Measurements from ENCODE around the gene DTYMK. TPM values are rescaled to one million over a fixed set of nuclear protein-coding genes. Genes with fewer than 3 reads are reported as not detected.

The DTYMK gene
- total RNA-seq, 1 experiment from 2014 or later = 55.3 TPM

DNA sequence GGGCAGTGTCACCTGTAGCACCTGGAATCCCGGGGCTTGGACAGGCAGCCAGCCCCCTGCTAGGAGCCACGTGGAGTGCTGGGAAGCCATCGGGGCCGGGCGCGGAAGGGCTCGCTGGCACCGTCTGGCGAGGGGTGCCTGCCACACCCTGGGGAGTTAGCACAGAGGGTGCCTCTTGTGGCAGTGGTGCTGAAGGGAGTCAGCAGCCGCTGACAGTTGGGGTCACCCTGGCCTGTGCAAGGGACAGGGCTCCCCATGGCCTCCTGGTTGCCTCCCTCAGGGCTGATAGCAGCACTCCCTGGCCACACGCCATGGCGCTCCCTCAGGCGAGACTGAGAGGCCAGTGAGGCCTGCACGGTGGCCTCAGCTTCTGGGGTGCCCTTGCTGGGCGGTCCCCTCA is 33.9 kb upstream of the DTYMK start:
- no peak for DNase-seq (ENCODE audit: low read depth, low spot score)
- in situ Hi-C loops (cut with HindIII; ENCODE audit: low pct_unique_long_range_greater_than_20kb, low sequenced_read_pairs) = no loop called here

DNA sequence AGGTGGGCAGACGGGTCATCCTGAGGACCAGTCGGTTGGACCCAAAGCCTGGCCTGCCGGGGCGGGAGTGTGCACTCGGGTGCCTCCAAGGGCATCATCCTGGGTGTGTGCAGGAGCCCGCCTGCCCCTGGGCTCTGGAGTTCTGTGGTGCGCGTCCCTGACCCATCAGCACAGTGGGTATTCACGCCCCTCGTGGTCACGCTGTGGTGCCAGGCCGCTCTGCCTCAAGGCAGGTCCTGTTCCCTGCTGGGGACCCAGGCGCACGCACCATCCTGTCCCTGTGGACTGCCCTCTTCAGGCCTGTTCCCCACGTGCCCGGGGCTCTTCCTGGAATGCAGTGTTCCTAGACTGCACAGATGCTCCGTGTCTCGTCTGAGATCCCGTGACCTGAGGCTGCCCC is 33.5 kb upstream of the DTYMK start:
- no peak for DNase-seq (ENCODE audit: low read depth, low spot score)
- in situ Hi-C loops (cut with HindIII; ENCODE audit: low pct_unique_long_range_greater_than_20kb, low sequenced_read_pairs) = no loop called here

DNA sequence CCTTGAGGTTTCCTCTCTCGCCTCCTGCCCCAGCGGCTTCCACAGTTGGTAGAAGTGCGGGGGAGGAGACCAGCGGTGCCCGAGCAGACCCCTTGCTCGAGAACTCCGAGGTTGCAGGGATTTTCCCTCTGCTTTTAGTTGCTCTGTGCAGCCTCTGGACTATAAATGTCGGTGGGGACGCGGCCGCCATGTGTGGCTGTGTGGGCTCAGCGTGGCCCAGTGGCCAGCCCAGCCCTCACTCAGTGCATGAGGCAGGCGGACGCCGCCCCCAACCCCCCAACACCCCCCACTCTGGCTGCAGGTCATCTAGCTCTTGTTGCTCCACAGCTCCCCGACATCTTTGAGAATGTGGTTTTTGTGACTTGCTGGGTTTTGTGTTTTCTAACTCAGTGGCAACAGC is 32.5 kb upstream of the DTYMK start:
- no peak for DNase-seq (ENCODE audit: low read depth, low spot score)
- in situ Hi-C loops (cut with HindIII; ENCODE audit: low pct_unique_long_range_greater_than_20kb, low sequenced_read_pairs) = no loop called here

DNA sequence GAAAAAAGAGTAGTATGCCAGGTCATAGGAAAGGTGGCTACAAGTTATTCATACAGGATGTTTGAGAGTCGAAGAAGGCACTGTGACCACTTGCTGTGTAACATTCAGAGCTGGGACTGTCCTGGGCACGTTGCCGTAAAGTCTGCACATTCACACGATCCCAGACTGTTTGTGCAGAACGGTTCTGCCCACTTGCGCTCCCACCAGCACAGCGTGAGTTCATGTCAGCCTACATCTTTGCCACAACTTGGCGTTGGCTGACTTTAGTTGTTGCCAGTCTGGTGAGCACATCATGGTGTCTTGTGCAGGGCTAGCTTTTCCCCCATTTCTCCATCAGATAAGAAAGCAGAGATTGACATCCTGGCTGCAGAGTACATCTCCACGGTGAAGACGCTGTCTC is 22.3 kb upstream of the DTYMK start:
- DNase-seq (ENCODE audit: low read depth, low spot score) = no peak
- in situ Hi-C loops (cut with HindIII; ENCODE audit: low pct_unique_long_range_greater_than_20kb, low sequenced_read_pairs) = no loop called here

DNA sequence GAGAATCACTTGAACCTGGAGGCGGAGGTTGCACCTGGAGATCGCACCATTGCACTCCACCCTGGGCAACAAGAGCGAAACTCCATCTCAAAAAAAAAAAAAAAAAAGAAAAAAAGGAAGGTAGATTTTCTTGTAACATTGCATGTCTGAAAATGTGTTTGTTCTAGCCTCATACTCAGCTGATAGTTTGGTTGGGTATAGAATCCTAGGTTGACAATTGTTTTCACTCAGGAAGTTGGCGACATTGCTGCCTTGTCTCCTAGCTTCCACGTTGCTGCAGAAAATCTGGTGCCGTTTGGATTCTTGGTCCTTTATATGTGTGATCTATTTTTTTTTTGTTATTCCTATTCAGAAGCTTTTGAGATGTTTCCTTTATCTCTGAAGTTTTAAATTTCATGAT is 19.9 kb upstream of the DTYMK start:
- DNase-seq (ENCODE audit: low read depth, low spot score) = no peak
- in situ Hi-C loops (cut with HindIII; ENCODE audit: low pct_unique_long_range_greater_than_20kb, low sequenced_read_pairs) = no loop called here

DNA sequence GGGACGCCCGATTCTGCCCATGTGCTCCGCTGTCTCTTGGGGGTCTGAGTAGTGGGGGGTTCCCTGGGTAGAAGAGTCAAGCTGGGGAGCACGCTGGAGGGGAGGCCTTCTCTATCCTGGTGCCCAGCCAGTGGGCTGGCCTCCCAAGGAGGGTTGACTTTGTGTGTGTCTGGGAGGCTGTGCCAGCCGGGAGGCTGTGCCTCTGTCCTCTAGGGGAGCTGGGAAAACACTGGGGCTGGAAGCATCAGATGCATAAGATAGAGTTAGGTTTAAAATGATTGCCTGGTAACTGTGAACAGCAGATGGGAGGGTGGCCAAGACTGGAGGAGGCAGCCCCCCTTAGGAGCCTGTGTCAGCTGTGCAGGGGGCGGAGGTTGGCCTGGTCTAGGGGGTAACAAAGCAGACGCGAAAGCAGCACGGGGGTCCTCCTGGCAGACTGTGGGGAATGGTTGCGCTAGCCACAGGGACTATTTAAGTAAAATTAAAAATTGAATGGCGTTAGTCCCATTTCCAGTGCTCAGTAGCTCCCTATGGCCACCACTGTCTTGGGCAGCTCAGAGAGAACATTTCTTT is 16.5 kb upstream of the DTYMK start:
- in situ Hi-C loops (cut with HindIII; ENCODE audit: low pct_unique_long_range_greater_than_20kb, low sequenced_read_pairs) = no loop called here
- DNase-seq (ENCODE audit: low read depth, low spot score) = no peak

DNA sequence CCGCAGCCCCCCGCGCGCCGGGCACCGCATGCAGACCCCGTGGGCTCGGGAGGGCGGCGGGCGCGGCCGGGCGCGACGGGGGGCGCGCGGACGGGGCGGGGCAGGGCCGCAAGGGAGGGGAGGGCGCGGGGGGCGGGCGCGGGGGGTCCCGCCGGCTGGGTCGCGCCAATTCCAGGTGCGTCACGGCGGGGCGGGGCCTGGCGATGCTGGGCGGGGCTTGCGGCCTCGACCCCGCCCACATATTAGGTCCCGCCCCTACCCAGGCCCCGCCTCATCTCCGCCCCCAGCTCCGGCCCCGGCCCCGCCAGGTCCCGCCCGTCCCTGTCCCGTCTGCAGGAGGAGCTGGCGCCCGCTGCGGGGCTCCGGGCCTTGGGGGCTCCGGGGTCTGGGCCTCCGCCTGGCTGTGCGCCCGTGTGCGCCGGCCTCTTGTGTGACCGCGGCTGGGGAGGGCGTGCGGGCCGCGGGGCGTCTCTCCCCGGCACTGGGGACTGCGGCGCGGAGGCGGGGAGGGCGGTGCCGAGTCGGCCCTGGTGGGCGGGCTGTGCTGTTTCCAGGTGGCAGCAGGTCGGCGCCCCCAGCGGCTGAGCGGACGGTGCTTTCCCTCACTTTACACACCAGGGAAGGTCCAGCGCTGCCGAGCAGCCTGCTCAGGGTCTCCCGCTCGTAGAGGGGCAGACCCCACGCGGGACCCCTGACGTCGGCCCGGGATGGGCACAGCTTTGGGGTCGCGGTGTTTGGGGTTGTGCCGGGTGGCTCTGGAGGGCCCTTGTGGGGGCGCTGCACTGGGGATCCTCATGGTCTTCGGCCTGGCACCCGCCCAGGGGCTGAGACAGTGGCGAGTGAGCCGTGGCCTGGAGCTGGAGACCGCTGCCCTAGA is 15.8 kb upstream of the DTYMK start:
- peak; percentile 76 for DNase-seq (ENCODE audit: low read depth, low spot score)
- in situ Hi-C loops (cut with HindIII; ENCODE audit: low pct_unique_long_range_greater_than_20kb, low sequenced_read_pairs) = no loop called here

DNA sequence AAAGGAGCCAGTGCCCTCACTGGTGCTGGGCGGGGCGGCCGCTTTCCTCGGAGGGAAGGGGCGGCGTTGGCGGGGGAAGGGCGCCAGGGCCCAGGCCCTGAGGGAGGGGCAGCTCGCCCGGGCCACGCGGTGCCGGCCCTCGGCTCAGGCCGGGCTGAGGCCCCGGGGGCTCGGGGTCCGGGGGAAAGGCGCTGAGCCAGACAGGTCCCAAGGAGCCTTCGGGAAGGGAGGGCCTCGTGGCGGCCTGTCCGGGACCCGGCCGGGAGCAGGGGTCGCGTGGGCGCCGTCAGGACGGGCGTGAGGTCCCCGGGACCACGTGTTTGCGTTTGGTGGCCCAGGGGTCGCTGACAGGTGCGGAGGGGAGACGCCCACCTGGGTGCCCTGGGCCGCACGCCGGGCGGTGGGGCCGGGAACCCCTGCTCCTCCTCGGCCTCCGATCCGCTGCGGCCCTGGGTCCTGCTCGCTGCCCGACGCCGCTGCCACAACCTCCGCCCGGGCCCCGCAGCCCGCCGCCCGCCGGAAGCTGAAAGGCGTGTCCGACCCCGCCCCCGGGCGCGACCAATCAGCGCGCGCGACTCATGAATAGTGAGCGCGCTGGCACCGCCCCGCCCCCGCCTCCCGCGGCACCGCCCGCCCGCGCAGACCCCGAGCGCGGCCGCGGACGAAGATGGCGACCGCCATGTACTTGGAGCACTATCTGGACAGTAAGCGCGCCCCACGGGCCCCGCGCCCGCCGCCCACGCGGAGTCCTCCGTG is 15.0 kb upstream of the DTYMK start, which contains the start of gene ING5:
Gene ING5 (plus strand): TSS at position 641 of the 756 bp plus-strand sequence. CDS start 27 bp downstream, at position 668.
- peak; percentile 92 for DNase-seq (ENCODE audit: low read depth, low spot score)
- in situ Hi-C loops (cut with HindIII; ENCODE audit: low pct_unique_long_range_greater_than_20kb, low sequenced_read_pairs) = no loop called here

DNA sequence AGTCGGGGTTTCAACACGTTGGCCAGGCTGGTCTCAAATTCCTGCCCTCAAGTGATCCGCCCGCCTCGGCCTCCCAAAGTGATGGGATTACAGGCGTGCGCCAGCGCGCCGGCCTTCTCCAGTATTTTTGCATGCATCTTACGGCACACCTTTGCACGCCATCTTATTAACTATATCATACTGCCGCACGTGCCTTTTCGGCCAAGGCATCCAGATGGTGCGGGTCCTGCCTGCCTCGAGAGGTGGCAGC is 14.5 kb upstream of the DTYMK start:
- in situ Hi-C loops (cut with HindIII; ENCODE audit: low pct_unique_long_range_greater_than_20kb, low sequenced_read_pairs) = no loop called here
- DNase-seq (ENCODE audit: low read depth, low spot score) = no peak

DNA sequence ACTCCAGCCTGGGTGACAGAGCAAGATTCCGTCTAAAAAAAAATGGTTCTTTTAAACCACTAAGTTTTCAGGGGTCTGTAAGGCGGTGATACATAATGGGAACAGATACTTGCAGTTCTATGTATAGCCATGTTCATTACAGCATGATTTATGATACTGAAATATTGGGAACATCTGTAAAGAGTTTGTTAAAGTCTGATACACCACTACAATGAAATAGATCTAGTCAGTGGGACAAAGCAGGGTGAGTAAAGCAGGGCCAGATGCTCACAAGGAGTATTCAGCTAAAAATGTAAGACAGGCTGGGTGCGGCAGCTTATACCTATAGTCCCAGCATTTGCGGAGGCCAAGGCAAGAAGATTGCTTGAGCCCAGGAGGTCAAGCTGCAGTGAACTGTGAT is 9.0 kb upstream of the DTYMK start:
- in situ Hi-C loops (cut with HindIII; ENCODE audit: low pct_unique_long_range_greater_than_20kb, low sequenced_read_pairs) = no loop called here
- no peak for DNase-seq (ENCODE audit: low read depth, low spot score)

DNA sequence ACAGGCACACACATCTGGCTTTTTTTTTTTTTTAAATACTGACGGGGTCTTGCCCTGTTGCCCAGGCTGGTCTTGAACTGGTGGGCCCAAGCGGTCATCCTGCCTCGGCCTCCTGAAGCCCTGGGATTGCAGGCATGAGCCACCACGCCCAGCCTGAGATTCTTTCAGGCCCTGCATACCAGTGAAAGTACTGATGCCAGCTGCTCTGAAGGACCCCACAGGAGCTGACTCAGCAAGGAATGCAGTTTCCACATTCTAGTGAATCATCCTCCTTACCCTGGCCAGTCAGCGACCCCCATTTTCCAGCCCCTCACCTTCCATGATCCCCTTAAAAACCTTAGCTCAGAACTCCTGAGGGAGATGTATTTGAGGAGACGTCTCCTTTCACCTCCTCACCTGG is 5.8 kb upstream of the DTYMK start:
- no peak for DNase-seq (ENCODE audit: low read depth, low spot score)
- in situ Hi-C loops (cut with HindIII; ENCODE audit: low pct_unique_long_range_greater_than_20kb, low sequenced_read_pairs) = no loop called here

DNA sequence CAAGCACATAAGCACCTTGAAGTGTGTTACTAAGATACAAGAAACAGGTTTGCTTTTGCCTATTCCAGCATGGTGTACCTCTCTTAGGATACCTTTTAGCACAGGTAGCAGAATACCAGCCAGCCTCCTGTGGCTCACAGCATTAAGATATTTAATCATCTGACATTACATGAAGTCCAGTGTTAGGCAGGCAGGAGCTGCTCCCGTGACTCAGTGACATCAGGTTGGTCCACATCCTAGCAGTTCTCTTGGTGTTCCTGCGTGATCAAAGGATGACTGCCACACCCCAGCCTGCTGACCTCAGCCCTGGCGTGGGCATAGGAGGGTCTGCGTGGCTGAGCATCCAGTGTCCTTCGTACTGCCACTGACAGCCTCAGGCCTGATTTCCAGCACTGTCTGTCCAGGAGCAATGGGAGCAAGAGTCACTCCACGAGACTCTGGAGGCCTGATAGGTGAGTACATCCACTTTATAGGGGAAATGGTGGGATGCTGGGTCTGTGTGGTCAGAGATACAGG is 3.6 kb upstream of the DTYMK start:
- DNase-seq (ENCODE audit: low read depth, low spot score) = no peak
- in situ Hi-C loops (cut with HindIII; ENCODE audit: low pct_unique_long_range_greater_than_20kb, low sequenced_read_pairs) = no loop called here

DNA sequence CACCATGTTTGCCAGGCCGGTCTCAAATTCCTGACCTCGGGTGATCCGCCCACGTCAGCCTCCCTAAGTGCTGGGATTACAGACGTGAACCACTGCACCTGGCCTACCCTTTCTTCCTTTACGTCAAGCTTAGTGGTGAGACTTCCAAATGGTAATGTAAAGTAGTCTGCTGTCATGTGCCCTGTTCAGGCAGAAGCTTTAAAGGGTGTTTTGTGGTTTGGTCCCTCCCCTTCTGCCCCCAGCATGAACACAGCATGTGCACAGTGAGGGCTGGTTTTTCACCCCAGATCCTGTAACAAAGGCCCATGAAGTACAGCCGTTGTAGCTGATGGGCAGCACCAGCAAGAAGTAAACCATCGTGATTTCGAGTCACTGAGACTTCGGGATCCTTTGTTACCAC is 2.7 kb upstream of the DTYMK start:
- in situ Hi-C loops (cut with HindIII; ENCODE audit: low pct_unique_long_range_greater_than_20kb, low sequenced_read_pairs) = no loop called here
- no peak for DNase-seq (ENCODE audit: low read depth, low spot score)

DNA sequence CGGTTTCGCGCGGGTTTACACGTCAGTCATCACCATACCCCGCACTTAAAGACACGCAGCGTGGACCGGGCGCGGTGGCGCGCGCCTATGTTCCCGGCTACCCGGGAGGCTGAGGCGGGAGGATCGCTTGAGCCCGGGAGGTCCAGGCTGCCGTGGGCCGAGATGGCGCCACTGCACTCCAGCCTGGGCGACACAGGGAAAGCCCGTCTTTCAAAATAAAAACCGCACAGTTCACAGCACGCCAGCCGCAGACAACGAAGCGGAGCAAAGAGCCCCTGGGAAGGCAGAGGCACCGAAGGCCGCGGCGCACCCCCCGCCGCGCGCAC is 328 bp downstream of the DTYMK start:
- in situ Hi-C loops (cut with HindIII; ENCODE audit: low pct_unique_long_range_greater_than_20kb, low sequenced_read_pairs) = no loop called here
- DNase-seq (ENCODE audit: low read depth, low spot score) = no peak

DNA sequence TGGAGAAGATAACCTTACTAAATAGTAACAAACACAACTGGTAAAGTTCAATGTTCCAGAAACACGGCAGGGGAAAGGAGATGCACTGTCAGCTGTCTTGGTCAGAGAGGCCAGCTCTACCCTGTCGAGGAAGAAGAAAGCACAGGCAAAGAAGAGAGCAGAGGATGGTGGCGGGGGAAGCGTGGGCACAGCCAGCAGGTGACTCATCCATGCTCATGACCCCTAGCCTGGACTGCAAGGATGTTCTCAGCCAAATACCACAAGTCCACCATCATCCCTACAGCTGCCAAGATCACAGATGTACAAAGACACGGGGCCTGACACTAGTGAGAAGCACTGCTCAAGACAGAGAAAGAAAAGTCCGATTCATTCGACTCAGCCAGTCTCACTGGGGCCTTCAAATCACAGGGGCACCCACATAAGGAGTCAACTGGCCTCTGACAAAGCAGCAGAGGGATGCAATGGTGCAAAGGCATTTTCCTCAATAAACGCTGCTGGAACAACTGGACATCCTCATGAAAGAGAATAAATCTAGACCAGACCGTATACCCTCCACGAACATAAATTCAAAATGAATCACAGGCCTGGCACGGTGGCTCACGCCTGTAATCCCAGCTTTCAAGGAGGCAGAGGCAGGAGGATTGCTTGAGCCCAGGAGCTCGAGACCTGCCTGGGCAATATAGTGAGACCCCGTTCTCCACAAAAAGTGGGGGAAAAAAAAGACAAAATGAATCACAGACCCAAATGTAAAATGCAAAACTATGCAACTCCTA is 5.6 kb downstream of the DTYMK start:
- peak; percentile 22 for DNase-seq (ENCODE audit: low read depth, low spot score)
- in situ Hi-C loops (cut with HindIII; ENCODE audit: low pct_unique_long_range_greater_than_20kb, low sequenced_read_pairs) = no loop called here

DNA sequence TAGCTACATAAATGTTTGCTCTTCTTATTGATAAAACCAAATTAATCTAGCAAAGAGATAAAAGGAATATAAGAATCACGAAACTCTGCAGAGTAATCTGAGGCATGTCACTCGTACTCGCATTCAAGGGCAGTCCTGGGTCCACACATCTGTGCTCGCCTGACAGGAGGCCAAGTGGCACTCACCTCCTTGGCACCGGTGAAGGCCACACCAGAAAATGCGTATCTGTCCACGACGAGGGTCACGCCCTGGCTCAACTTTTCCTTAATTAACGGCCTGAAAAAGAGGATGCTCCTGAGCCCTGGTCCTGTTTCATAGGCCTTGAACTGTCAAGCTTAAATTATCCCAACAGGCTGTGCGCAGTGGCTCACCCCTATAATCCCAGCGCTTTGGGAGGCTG is 6.6 kb downstream of the DTYMK start:
- DNase-seq (ENCODE audit: low read depth, low spot score) = no peak
- in situ Hi-C loops (cut with HindIII; ENCODE audit: low pct_unique_long_range_greater_than_20kb, low sequenced_read_pairs) = no loop called here

DNA sequence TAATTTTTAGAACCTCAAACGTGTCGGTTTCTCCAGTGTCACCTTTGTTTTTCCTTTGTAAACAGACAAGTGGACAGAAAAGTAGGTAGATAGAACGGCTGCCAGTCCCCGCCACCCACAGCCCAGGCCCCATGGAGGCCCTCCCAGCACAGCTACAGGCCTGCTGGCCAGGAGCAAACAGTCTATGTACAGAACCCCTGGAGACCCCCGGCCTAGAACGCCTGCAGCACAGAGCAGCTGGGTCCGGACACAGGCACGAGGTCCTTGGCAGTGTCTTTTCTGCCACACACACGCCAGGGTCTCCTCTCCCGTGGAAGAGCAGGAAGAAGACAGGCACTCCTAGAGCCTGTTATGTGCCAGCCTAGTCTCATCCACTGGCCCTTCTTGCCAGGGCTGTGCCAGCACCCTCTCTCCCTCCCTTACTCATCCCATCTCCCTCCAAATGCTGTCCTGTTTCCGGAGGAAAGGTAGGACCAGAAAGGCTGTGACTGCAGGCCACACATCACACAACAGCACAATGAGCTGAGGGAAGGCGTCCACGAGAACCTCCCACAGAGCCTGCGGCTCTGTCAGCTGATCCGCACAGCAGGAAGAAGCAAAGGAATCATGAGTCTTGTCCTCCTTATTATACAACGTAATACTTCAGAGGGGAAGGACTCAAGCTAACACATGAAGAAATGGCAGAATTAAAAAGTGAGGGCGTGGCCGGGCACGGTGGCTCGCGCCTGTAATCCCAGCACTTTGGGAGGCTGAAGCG is 7.7 kb downstream of the DTYMK start:
- in situ Hi-C loops (cut with HindIII; ENCODE audit: low pct_unique_long_range_greater_than_20kb, low sequenced_read_pairs) = no loop called here
- DNase-seq (ENCODE audit: low read depth, low spot score) = peak; percentile 22
